DMS79 treated with DMSO at 0.1 percent for 48 hours (cell line): Measurements from ENCODE around the gene HSFY2.
"Not testable (repeated sequence)": the region's sequence is repeated elsewhere in the genome, so short reads cannot be mapped to it uniquely, and the experiment has no call there.

Source experiments
- DNase-seq: peaks from one replicate; lab custom pipeline; 2025; lab: John Stamatoyannopoulos, UW

Gene HSFY2, protein sequence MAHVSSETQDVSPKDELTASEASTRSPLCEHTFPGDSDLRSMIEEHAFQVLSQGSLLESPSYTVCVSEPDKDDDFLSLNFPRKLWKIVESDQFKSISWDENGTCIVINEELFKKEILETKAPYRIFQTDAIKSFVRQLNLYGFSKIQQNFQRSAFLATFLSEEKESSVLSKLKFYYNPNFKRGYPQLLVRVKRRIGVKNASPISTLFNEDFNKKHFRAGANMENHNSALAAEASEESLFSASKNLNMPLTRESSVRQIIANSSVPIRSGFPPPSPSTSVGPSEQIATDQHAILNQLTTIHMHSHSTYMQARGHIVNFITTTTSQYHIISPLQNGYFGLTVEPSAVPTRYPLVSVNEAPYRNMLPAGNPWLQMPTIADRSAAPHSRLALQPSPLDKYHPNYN

DNA sequence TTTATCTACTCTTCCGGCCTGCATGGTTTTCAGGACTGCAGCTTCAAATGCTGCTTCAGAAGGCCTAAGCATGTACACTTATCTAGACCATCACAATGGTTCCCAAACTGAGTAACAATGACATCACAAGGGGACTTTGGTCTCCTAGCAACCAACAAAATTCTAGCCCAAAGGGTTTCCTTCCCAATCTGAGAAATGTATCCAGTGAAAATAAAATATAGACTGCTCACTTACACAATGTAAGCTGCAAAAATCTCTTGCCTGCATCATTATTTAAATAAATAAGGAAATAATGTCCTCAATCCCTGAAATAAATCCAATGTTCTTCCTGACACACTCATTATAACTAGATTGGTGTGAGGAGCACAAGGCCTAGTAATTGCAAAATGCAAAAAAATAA is at the start of gene HSFY2:
Gene HSFY2 (minus strand): TSS at position 101 of the 400 bp plus-strand sequence. CDS start 117 bp downstream, outside the sequence.
- DNase-seq = not testable (repeated sequence)

DNA sequence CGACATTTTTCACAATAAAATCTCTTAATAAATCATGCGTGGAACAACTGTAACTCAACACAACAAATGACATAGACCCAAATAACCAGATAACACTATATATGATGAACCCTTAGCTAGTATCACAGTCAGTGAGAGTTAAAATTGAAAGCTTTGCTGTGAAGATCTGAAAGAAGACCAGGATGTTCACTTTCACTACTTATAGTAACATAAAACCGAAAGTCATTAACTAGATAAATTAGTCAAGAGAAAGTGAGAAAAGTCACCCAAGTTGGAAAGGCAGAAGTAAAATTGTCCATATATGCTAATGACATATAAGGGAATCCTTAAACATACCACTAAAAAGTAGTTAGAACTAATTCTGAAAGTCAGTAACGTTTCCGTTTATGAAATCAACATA is 42.2 kb upstream of the HSFY2 start:
- not testable (repeated sequence) for DNase-seq

DNA sequence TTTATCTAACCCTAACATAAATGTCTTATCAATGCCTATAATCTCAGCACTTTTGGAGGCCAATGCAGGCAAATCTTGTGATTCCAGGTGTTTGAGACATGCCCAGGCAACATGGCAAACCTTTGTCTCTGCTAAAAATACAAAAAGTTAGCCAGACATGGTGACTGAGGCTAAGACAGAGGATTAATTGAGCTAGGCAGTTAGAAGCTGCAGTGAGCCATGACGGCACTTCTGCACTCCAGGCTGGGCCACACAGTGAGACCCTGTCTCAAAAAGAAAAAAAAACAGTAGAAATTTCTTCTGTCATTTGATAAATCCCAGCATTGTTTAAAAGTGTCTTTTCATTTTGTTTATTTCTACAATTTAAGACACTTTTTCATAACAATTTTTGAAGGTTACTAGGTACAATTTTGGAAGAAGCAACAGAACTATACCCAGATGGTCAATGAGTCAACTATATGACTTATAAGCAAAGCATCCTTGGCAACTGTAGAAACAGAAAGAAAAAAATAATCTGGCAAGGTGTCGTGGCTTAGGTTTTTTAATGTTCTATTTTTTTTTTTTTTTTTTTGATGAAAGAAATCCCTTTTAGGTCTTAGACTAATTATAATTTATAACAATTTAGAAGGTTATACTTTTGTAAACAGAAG is 15.3 kb upstream of the HSFY2 start:
- not testable (repeated sequence) for DNase-seq

DNA sequence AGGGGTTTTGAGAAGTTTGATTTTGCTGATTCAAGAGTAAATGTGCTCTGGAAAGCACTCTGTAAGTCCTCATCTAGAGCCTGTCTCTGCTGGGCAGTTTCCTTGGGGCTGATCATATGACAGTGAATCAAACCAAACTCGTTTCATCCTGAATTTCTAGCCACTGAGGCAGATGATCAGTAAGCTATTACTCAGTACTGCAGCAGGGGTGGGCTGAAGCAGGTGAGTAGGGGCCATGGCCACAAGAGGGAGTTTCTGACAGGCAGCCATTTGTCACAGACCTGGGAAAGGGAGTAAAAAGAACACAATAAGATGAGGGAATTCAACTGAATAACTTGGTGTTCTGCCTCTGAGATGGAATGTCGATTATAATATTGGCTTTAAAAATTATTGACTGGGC is 19.5 kb downstream of the HSFY2 start:
- not testable (repeated sequence) for DNase-seq

DNA sequence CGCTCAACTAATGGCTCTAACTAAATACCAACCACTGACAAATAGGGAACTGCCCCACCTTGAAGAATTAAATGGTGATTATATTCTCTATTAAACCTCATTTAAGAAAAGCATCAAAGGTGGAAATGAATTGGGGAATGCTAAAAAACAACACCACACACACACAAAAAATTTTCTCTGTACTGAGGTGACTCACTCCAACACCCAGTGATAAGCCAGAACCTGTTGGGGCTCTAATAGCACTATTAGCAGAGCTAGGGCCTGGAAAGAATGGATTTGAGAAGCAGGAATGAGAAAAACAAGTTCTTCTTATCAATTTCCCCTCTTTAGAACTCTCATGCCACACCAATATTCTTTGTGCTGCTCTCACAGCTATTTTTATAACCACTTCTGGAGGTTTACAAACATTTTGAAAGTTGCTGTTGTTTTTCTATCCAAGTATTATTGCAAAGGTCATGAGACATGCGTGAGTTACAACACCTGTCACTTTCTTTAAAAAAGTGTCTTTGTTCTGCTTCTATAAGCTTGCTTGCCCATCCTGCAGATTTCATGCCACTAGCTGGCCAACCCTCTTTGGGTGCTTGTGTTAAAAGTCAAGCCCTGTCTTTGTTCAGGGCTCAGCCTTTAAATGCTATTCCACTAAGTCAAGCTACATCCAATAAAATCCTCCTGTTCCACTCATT is 20.3 kb downstream of the HSFY2 start:
- not testable (repeated sequence) for DNase-seq

DNA sequence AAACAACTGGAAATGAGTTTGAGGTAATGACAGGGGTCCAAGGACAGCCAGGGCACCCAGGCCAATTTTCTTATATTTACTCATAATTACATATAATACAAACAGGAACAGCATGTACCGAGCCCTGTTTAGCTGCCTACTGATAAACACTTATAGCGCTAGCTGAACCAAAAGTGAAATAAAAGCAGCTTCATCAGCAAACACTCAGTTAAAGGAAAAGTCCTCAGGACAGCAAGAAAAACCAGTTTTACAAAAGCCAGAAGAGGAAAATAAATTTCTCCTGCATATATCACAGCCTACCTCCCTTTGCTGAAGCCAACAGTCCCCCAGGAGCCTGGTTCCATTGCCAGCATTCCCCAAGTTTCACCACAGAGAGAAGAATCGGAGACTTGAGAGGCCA is 49.8 kb downstream of the HSFY2 start:
- not testable (repeated sequence) for DNase-seq
